GM12874 (cell line): ENCODE measurements around the gene SLC45A2.

Experiments used
- CTCF ChIP-seq: IDR thresholded peaks from 2 replicates; pipeline ENCODE4 v1.5.1; 2011; ENCODE audit warnings: low read depth, mild to moderate bottlenecking, control low read depth, low read length, moderate library complexity; ENCODE audit not compliant: insufficient read depth

SLC45A2 gene

DNA sequence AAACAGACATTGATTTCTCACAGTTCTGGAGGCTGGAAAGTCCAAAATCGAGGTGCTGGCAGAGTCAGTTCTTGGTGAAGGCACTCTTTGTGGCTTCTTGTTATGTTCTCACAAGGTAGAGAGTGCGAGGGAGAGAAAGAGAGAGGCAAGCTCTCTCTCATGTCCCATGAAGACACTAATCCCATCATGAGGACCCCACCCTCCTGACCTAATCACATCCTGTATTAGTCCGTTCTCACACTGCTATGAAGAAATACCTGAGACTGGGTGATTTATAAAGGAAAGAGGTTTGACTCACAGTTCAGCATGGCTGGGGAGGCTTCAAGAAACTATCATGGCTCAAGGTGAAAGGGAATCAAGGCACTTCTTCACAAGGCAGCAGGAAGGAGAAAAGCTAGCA, 29.1 kb upstream of the SLC45A2 start:
- TF ChIP-seq CTCF, result no peak

DNA sequence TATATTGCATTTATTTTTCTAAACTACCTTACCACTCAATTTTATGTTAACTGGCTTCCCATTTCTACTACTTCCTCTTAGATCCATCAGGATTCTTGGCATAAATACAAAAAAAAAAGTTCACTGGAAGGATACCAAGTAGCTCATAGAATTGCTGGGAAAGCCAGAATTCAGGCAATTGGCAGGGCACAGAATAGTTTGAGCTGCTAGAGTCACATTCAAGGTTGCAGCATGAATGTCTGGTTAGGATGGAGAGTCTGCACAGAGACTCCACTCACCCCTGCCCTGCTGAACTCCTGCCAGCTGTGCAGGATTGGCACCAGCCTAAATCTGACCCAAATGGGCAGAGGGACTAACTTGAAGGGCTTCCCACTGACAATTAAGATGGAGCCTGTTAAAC, 28.3 kb upstream of the SLC45A2 start:
- no peak for TF ChIP-seq CTCF

DNA sequence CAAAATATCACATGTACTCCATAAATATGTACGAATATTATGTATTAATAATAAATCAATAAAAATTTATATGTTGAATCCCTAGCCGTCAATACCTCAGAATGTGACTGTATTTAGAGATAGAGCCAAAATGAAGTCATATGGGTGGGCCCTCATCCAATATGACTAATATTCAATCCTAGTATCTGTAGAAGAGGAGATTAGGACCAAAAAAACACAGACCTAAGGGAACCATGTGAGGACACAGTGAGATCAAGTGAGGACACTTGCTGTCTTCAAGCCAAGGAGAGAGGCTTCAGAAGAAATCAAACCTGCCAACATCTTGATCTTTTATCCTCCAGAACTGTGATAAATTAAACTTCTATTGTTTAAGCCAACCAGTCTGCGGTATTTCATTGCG, 27.0 kb upstream of the SLC45A2 start:
- TF ChIP-seq CTCF, result no peak

DNA sequence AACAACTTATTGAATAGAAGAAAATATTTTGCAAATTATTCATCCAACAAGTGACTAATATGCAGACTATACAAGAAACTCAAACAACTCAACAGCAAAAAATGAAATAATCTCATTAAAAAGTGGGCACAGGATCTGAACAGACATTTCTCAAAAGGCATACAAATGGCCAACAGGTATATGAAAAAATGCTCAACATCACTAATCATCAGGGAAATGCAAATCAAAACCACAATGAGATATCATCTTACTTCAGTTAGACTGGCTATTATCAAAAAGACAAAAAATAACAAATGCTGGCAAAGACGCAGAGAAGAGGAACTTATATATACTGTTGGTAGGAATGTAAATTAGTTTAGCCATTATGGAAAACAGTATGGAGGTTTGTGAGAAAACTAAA, 25.1 kb upstream of the SLC45A2 start:
- TF ChIP-seq CTCF, result no peak

DNA sequence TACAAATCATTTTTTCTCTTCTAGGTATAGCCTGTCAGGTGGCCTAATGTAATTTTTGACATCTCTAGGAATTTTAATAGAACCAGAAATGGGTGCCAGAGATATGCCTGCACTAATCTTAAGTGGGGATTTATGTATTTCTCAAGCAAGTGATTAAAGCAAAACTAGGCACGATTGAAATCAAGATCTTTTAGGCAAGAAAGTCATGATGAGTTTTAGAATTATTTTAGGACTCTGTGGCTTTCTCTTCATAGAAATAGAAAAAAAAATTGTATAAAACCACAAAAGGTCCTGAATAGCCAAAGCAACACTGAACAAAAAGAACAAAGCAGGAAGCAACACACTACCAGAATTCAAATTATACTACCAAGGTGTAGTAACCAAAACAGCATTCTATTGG, 24.3 kb upstream of the SLC45A2 start:
- no peak for TF ChIP-seq CTCF

DNA sequence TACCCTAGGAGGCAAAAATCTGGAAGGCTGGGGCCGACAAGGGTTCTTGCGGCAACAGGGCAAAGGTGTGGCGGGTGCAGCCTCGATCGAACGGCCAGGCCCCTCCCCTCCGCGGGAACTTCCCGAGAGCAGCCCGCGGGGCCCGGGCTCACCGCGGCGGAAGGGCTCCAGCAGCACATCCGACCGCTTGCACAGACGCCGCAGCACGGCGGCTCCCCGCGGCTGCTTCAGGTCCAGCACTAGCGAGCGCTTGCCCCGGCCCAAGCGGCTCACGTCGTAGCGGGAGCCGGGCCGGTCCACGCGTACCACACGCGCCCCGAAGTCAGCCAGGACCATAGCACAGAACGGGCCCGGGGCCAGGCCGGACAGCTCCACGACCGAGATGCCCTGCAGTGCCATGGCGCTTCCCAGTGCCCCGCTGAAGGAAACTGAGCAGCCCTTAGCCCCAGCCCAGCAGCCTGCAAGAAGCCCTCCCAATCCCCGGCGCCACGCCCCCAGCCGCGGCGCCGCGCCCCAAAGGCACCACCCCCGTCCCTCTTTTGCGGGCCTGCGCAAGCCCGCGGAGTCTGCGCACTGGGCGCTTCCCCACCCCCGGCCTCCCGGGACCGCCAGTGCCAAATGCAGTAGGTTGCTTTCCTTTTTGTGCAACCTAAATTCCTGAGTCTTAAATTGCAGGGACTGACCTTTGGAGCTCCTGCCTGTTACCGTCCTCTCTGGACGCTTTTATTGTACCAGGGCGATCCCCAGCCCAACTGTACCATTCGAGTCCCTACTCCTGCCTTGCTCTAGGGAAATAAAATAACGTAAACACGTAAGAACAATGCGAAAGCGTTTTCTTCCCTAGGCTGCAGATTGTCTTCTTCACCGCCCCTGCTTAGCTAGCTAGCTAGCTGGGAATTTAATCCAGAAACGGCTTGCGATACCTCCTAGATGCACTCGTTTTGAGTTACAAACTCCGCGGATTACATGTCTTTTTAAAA, 23.4 kb upstream of the SLC45A2 start, which contains the start of gene AMACR:
TSS of gene AMACR (minus strand) at position 430 of the 980 bp plus-strand sequence. CDS start at position 399, 31 bp downstream.
- peak; percentile 7; the same call in 1 of the 2 replicates for TF ChIP-seq CTCF

DNA sequence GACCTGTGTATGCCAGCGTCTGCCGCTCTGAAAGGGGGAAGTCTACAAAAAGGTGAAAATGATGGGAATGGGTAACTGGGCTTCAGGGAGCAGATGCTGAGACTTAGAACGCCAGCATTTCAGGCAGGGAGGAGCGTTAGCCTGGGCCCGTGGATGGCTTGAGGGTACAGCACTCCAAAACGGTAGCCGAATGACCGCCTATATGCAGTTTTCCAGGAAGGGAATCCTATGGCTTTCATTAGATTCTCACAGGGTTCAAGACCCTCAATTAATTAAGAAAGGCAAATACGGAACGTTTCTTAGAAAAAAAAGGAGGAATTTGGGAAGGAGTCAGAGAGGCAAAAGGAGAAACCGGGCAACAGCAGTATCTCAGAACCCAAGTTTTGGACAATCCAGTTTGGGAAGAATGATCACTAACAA, 22.7 kb upstream of the SLC45A2 start:
- no peak for TF ChIP-seq CTCF
